ENCODE measurements around the gene APBB2. TPM values are rescaled to one million over a fixed set of nuclear protein-coding genes. Genes with fewer than 3 reads are reported as not detected.
"Not testable (repeated sequence)": the region's sequence is repeated elsewhere in the genome, so short reads cannot be mapped to it uniquely, and the experiment has no call there.

The APBB2 gene
- polyA plus RNA-seq, 1 donor from 2014 or later, result 0.23 TPM

DNA sequence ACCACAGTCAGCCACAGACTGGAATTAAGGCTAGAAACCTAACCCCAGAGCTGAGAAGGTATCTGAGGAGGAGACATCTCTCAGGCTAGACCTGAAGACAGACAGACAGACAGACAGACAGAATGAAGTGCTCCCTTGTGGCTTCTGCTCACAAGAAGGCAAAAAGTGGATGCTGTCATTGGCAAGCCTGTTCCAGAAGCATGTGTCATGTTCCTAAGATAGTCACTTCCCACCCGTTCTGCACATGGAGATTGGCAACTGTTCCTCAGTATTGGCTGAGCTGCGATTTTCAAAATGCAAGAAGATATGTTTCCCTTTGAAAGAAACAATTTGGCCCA is 298.2 kb downstream of the APBB2 start:
- peaks cover 2% of the 10 kb centered on the region for H3K36me3 Mint-ChIP-seq
- no peaks in the 10 kb centered on the region for H3K4me1 Mint-ChIP-seq
- H3K9me3 Mint-ChIP-seq, result no peaks in the 10 kb centered on the region
- H3K27ac Mint-ChIP-seq, result no peak overlapping the region
- peaks cover 2% of the 10 kb centered on the region for H3K27me3 Mint-ChIP-seq
- H3K4me3 Mint-ChIP-seq, result no peak overlapping the region

- H3K9me3 Mint-ChIP-seq, result no peaks in the 10 kb centered on the region
- no peaks in the 10 kb centered on the region for H3K4me1 Mint-ChIP-seq
- H3K4me3 Mint-ChIP-seq, result no peak overlapping the region
- H3K27ac Mint-ChIP-seq, result no peak overlapping the region
- H3K27me3 Mint-ChIP-seq, result peaks cover 2% of the 10 kb centered on the region
- peaks cover 2% of the 10 kb centered on the region for H3K36me3 Mint-ChIP-seq
Measured at GRCh38 chr4:40915318-40916217, 298.8 kb downstream of the APBB2 start.

DNA sequence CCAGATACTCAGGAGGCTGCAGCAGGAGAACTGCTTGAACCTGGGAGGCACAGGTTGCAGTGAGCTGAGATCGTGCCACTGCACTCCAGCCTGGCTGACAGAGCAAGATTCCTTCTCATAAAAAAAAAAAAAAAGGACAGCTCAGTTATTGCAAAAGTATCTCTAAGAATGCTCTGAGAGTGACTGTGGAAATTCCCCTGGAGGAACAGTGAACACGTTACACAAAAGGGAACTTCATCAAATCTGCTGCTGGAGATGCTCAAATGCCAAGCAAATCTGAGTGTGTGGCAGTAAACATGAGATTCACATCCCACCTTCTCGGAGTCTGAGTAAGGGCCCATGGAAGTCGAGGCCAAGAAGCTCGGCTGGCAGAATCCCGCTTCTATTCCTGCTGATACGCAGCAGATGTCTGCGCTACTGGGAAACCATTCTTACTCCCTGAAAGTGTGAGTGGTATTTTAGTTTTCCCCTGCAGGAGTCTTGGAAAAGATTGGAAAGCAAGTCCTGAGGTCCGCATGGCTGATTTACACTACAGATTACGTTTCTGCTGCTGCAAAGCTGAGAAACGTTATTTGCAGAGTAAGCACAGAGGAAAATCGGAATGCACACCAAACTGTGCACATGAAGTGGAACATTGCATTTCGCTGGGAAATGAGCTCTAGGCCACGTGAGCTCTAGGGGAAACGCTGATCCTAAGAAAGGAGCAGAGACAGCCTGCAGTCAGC is 301.7 kb downstream of the APBB2 start:
- Mint-ChIP-seq H3K4me1 (peaks cover 0 to 9% (median 5%) of the 10 kb centered on the region in 3 donors), H3K27ac (no peak overlapping the region), H3K27me3 (peaks cover 2% of the 10 kb centered on the region), H3K9me3 (no peaks in the 10 kb centered on the region), H3K4me3 (no peak overlapping the region), H3K36me3 (peaks cover 2% of the 10 kb centered on the region)

GRCh38 chr4:40910706-40911105 is 303.6 kb downstream of the APBB2 start:
- H3K9me3 Mint-ChIP-seq, result no peaks in the 10 kb centered on the region
- no peaks in the 10 kb centered on the region for H3K36me3 Mint-ChIP-seq
- H3K4me3 Mint-ChIP-seq, result no peak overlapping the region
- H3K4me1 Mint-ChIP-seq, result peaks cover 0 to 9% (median 5%) of the 10 kb centered on the region in 3 donors
- no peak overlapping the region for H3K27ac Mint-ChIP-seq
- peaks cover 2% of the 10 kb centered on the region for H3K27me3 Mint-ChIP-seq

GRCh38 chr4:40909363-40909876 is 304.9 kb downstream of the APBB2 start:
- Mint-ChIP-seq H3K27me3 (peaks cover 1% of the 10 kb centered on the region), H3K4me1 (peaks cover 0 to 9% (median 5%) of the 10 kb centered on the region in 3 donors), H3K9me3 (no peaks in the 10 kb centered on the region), H3K27ac (peak overlapping the region in 1 of 3 donors; percentile 11), H3K36me3 (no peaks in the 10 kb centered on the region), H3K4me3 (no peak overlapping the region)

DNA sequence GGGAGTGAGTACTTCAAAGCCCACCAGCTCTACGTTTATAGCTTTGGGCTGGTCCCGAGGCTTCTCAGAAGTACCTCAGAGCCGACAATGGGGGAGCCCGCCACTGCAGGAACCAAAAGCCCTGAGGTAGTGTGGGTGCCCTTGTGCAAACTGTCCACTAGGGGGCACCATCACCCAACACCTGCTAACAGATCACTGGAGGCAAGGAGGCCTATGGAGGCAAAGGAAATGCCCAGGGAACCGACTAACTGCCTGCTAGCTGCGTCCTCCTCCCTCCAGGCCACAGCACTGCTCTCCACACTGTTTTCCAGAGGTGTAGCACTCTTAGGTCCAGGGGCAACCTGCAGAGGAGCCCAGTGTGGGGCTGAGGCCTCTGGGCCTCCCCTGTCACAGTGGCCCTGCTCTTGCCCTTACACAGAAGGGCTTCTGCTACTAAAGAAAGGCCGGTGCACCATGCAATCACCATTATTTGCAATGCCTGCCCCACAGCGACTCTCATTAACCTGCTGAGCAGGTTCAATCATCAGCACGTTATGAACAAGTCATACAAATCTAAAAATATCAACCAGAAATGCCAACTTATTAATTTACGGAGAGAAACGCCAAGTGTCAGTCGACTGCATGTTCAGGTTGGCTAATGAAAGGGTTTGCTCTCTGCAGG is 305.5 kb downstream of the APBB2 start:
- no peak overlapping the region for H3K4me3 Mint-ChIP-seq

GRCh38 chr4:40908297-40908696 is 306.0 kb downstream of the APBB2 start:
- peaks cover 0 to 9% (median 5%) of the 10 kb centered on the region in 3 donors for H3K4me1 Mint-ChIP-seq
- peak overlapping the region in 1 of 3 donors; percentile 11 for H3K27ac Mint-ChIP-seq
- no peaks in the 10 kb centered on the region for H3K36me3 Mint-ChIP-seq
- H3K27me3 Mint-ChIP-seq, result no peaks in the 10 kb centered on the region
- no peak overlapping the region for H3K4me3 Mint-ChIP-seq
- H3K9me3 Mint-ChIP-seq, result no peaks in the 10 kb centered on the region

More for the DNA sequence above, 305.5 kb downstream of the APBB2 start:
- no peaks in the 10 kb centered on the region for H3K27me3 Mint-ChIP-seq
- no peaks in the 10 kb centered on the region for H3K36me3 Mint-ChIP-seq
- H3K4me1 Mint-ChIP-seq, result peaks cover 0 to 9% (median 5%) of the 10 kb centered on the region in 3 donors
- peak overlapping the region in 1 of 3 donors; percentile 11 for H3K27ac Mint-ChIP-seq
- no peaks in the 10 kb centered on the region for H3K9me3 Mint-ChIP-seq

DNA sequence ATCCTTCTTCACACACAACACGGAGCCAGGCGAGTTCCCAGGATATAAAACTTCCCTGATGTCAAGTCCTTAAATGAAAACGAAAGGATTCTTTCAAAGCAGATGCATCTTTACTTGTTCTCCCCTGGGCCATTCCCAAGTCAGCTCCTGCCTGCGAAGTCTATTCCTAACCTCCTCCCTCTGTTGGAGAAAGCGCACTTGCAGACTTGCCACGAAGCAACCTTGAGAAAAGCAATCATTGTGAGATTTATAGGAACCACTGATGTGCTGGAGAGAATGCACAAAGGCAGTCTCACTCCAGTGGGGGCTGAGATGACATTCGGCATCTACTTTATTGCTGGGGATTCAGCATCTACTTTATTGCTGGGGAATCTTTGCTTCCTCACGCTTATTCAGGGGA is 308.9 kb downstream of the APBB2 start:
- Mint-ChIP-seq H3K4me1 (peaks cover 0 to 9% (median 5%) of the 10 kb centered on the region in 3 donors), H3K27me3 (peaks cover 2% of the 10 kb centered on the region), H3K4me3 (no peak overlapping the region), H3K27ac (no peak overlapping the region), H3K9me3 (no peaks in the 10 kb centered on the region), H3K36me3 (no peaks in the 10 kb centered on the region)

- not testable (repeated sequence) for H3K36me3 Mint-ChIP-seq
Measured at GRCh38 chr4:40900531-40900930, 313.8 kb downstream of the APBB2 start.

DNA sequence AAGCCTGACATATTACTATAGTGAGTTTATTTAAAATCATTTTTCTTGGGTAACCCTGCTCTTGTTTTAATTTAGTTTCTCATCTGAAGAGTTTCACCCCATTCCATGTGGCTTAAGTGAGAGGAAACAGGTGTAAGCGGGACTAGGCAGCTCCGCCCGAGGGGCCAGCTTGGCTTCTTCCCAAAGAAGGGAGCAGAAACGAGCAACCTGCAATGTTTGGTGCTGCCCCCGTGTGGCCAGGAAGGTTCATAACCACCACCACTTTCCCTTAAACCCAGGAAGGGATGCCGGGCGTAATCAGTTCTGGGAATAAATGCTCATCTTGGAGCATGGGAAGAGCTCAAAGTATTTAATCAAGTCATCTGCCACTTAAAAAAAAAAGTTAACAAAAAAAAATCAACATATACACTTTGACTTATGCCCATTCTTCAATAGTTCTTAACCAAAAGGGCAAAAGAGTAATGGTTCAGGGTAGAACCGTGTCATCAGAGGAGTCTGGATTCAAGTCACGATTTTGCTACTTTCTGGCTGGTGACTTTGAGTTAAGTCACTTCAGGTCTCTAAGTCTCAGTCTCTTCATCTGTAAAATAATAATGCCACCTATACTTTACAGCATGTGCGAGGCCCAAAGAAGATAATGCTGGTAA is 316.7 kb downstream of the APBB2 start:
- Mint-ChIP-seq H3K27ac (peak overlapping the region in 1 of 3 donors; percentile 67), H3K36me3 (no peaks in the 10 kb centered on the region), H3K4me1 (peaks cover 5 to 10% (median 5%) of the 10 kb centered on the region in 3 donors), H3K27me3 (peaks cover 4% of the 10 kb centered on the region), H3K9me3 (no peaks in the 10 kb centered on the region), H3K4me3 (peak overlapping the region in 3 of 4 donors; percentile 58 to 89 (median 59))

More at GRCh38 chr4:40900531-40900930, 313.8 kb downstream of the APBB2 start:
- H3K4me1 Mint-ChIP-seq, result peaks cover 5 to 10% (median 5%) of the 10 kb centered on the region in 3 donors
- not testable (repeated sequence) for H3K27ac Mint-ChIP-seq, H3K27me3 Mint-ChIP-seq, H3K9me3 Mint-ChIP-seq, H3K4me3 Mint-ChIP-seq

- no peaks in the 10 kb centered on the region for H3K9me3 Mint-ChIP-seq
- H3K27ac Mint-ChIP-seq, result no peak overlapping the region
- H3K36me3 Mint-ChIP-seq, result no peaks in the 10 kb centered on the region
- no peak overlapping the region for H3K4me3 Mint-ChIP-seq
- no peaks in the 10 kb centered on the region for H3K4me1 Mint-ChIP-seq
- no peaks in the 10 kb centered on the region for H3K27me3 Mint-ChIP-seq
Measured at GRCh38 chr4:40890764-40891163, 323.6 kb downstream of the APBB2 start.

DNA sequence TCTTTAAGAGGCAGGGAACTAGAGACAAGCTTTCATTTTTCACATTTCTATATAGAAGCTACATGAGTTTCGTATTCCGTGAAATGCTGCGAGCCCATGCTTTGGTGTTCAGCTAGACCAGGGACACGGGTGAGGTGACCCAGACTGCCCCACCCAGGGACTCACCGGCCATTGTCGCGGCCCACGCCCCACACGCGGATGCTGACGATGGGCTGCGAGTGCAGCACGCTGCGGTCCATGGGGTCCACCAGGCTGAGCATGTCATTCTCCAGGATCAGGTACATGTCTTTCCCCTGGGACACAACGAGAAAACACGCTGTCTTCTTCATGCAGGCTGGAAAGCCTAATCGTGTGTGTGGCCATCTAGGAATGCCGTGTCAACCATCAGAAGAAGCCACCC is 324.1 kb downstream of the APBB2 start:
- H3K9me3 Mint-ChIP-seq, result no peaks in the 10 kb centered on the region
- no peak overlapping the region for H3K27ac Mint-ChIP-seq
- no peaks in the 10 kb centered on the region for H3K27me3 Mint-ChIP-seq
- no peak overlapping the region for H3K4me3 Mint-ChIP-seq
- no peaks in the 10 kb centered on the region for H3K4me1 Mint-ChIP-seq
- H3K36me3 Mint-ChIP-seq, result no peaks in the 10 kb centered on the region

DNA sequence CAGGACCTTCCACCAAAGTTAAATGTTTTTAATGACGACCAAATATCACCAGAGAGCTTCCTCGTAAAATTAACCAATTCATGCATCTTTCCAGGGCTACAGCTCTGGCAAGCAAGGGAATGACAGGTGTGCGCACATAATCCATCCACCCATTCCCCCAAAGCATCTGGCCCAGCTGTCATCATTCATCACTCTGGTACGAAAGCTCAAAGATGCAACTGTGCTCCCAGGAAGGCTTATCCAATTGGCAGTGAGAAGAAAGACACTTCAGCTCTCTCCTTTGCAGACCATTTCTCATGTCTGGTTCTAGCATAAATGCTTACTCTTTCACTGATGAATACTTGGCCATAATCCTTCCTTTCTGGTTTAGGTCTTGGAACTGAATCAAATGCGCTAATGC is 325.4 kb downstream of the APBB2 start:
- Mint-ChIP-seq H3K27me3 (no peaks in the 10 kb centered on the region), H3K4me3 (no peak overlapping the region), H3K9me3 (no peaks in the 10 kb centered on the region), H3K27ac (no peak overlapping the region), H3K36me3 (peaks cover 1% of the 10 kb centered on the region), H3K4me1 (no peaks in the 10 kb centered on the region)

GRCh38 chr4:40887764-40888131 is 326.6 kb downstream of the APBB2 start:
- Mint-ChIP-seq H3K4me3 (no peak overlapping the region), H3K36me3 (peaks cover 5% of the 10 kb centered on the region), H3K27me3 (no peaks in the 10 kb centered on the region), H3K9me3 (no peaks in the 10 kb centered on the region), H3K4me1 (no peaks in the 10 kb centered on the region), H3K27ac (no peak overlapping the region)

All from IgD-negative memory B cell (primary cell).